HG03103 (cell line): Measurements from ENCODE around the gene ZNF678.
"Not testable (repeated sequence)": the region's sequence is repeated elsewhere in the genome, so short reads cannot be mapped to it uniquely, and the experiment has no call there.

Source experiments
- ATAC-seq: cut with Tn5 transposase; IDR thresholded peaks from one replicate; pipeline ENCODE4 v1.9.1; 2021; ENCODE audit warnings: low read depth; ENCODE audit not compliant: unreplicated experiment

ZNF678 gene

DNA sequence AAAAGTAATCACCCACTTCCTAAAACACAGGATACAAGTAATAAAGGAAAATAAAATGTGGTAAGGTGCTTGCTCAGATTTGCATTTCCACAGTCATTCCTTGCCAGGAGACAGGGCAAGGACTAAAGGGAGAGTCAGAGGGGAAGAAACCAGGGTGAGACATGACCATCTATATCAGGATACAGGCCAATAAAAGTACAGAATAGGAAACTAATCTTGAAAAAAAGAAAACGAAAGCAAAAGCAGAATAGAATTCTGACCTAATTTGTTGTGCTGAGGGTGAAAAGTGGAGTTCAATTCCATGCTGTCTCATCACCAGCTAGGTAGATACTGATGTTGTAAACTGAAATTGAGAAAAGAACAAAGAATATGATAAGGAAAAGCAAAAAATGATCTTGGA, 144.5 kb downstream of the ZNF678 start:
- no peak for ATAC-seq

DNA sequence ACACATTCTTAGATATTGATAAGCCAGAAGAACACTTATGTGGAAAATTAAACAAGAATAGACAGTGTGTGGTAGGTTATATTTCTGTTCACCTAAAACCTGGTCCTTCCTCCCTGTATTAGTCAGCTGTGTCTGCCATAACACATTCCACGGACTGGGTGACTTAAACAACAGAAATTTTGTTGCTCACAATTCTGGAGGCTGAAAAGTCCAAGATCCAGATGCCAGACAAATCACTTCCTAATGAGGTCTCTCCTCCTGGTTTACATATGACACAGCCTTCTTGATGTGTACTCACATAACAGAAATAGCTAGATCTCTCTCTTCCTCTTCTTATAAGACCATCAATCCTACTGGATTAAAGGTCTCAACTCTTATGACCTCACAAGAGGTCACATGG, 146.1 kb downstream of the ZNF678 start:
- no peak for ATAC-seq

DNA sequence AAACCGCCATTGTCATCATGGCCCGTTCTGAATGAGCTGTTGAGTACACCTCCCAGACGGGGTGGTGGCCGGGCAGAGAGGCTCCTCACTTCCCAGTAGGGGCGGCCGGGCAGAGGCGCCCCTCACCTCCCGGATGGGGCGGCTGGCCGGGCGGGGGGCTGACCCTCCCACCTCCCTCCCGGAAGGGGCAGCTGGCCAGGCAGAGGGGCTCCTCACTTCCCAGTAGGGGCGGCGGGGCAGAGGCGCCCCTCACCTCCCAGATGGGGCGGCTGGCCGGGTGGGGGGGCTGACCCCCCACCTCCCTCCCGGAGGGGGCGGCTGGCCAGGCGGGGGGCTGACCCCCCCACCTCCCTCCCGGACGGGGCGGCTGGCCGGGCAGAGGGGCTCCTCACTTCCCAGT, 147.1 kb downstream of the ZNF678 start:
- ATAC-seq = not testable (repeated sequence)

DNA sequence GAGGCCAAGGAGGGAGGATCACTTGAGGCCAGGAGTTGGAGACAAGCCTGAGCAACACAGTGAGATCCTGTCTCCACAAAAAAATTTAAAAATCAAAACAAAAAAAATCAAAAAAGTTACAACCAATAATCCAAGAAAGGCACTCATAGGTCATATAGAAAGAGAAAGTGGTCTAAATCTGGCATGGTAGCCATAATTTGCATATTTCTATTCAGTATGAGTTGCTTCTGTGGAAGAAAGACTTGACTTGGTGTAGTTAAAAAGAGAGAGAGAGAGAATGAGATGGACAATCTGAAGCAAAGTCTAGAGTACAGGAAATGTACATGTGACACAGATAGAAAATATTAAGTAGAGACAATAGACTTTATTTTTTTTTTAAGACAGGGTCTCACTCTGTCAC, 149.3 kb downstream of the ZNF678 start:
- ATAC-seq = no peak

DNA sequence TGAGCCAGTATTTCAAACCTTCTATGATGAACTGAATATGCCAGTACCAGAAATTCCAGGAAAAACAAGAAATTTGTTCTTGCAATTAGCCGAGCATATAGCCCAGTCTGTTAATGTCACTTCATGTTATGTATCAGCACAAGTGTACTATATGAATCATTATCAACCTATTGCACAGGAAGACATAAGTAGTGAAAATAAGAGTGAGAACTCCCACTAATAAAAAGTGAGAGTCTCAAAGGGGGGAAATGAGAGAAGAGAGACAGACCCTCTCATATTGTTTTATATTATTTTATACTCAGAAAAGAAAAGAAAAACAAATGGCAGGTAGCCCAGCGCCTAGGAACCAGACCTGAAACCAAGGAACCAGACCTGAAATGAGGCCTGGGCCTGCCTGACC, 155.6 kb downstream of the ZNF678 start:
- ATAC-seq = no peak

DNA sequence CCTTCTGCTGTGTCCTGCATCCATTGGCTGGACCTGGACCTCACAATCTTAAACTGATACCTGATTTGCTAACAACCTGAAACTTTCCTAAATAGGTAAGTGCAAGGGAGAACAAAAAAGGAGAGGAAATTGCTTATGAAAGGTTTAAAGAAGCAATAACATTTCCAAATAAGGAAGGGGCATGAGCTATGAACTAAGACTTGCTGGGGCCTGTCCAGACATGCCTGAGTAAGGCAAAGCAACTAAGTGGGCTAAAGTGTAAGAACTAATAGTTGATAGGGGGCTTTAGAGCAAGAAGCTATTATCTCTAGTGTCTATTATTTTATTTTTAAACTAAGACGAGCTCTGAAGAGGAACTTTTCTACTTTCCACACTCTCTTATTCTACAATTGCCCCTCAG, 160.1 kb downstream of the ZNF678 start:
- no peak for ATAC-seq

DNA sequence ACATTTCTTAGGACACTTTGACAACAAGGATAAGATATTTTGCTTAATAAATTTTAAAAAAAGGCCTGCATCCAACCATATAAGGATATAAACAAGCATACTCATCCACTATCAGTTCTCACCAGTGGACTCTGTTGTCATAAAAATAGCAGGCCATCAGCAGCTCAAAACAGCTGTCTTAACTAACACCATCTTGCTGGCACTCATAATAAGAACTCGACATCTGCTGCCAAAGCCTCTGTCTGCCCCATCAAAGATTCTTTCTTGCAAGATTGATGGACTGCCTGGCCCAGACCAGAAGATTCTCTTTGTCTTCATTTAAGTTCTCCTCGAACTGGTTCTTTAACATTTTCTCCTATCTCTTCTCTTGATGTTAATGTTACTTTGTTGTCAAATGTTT, 161.7 kb downstream of the ZNF678 start:
- no peak for ATAC-seq

DNA sequence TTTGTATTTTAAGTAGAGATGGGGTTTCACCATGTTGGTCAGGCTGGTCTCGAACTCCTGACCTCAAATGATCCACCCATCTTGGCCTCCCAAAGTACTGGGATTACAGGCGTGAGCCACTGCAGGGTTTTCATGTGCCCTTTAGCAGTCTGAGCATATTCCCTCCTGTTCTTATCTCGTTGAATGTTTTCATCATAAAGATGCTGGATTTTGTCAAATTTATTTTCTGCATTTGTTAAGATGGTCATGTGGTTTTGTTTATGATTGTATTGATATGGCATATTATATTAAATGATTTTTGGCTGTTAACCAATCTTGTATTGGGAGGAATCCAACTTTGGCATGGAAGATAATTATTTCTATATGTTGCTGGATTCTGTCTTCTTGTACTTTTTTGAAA, 163.0 kb downstream of the ZNF678 start:
- ATAC-seq = no peak
